ENCODE data around the gene SRGAP3. TPM values are rescaled to one million over a fixed set of nuclear protein-coding genes. Genes with fewer than 3 reads are reported as not detected.

The SRGAP3 gene
- total RNA-seq, 2 experiments from 2014 or later, result 2.8 to 3.2 TPM

- H3K36me3 Mint-ChIP-seq (ENCODE audit: low read depth), result no peaks in the 10 kb centered on the region
- H3K4me1 Mint-ChIP-seq (ENCODE audit: low read depth), result no peaks in the 10 kb centered on the region
- ATAC-seq (ENCODE audit: poor library complexity) (no peak), DNase-seq (no peak)
- intact Hi-C loops (cut with DNase I, micrococcal nuclease), result no loop called here
- Histone ChIP-seq H3K36me3 (ENCODE audit: insufficient read depth, low read length) (no peaks in the 10 kb centered on the region), H3K27ac (ENCODE audit: low read depth in 1 of 2, low read length in 2 of 2) (no peak overlapping the region), H3K9me3 (ENCODE audit: control insufficient read depth in 1 of 2, insufficient read depth in 1 of 2, low read length in 2 of 2) (no peaks in the 10 kb centered on the region), H3K27me3 (ENCODE audit: control insufficient read depth in 1 of 2, insufficient read depth in 2 of 2, low read length in 2 of 2) (no peaks in the 10 kb centered on the region), H3K4me1 (ENCODE audit: insufficient read depth, low read length) (no peaks in the 10 kb centered on the region), H3K4me3 (ENCODE audit: low read length) (no peak overlapping the region)
- no peak overlapping the region for H3K4me3 Mint-ChIP-seq
- H3K27me3 Mint-ChIP-seq, result no peaks in the 10 kb centered on the region
- no peak overlapping the region for H3K27ac Mint-ChIP-seq
- CTCF ChIA-PET, result no interaction called here
- no peaks in the 10 kb centered on the region for H3K9me3 Mint-ChIP-seq
- POLR2A ChIA-PET, result no interaction called here
- no peak for TF ChIP-seq CTCF (IDR thresholded peaks at IDR 0.05)
Measured at GRCh38 chr3:9278085-9278484, 28.6 kb upstream of the SRGAP3 start.

DNA sequence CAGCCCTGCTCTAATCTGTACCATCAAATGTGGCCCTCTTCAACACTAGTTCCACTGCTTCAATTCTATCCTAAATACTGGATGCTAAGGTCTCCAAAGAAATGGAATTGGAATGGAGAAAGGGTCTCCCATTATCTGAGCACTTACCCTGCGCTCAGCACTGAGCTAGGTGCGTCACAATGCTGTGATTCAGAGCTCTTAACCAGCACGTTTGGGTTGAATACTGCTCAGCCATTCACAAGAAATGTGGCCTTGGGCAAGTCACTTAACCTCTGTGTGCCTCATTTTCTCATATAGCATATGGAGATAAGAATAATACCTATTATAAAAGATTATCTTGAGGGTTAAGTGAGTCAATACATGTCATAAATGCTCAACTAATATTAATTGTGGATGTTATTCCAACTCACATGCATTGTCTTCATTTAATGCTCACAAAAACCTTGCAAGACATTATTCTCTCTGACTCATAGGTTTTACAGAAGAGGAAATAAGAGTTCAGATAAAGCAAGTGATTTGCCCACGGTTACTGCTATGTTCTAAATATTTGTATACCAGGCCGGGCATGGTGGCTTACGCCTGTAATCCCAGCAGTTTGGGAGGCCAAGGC is 27.4 kb upstream of the SRGAP3 start:
- Mint-ChIP-seq H3K27ac (no peak overlapping the region), H3K4me3 (no peak overlapping the region), H3K9me3 (no peaks in the 10 kb centered on the region), H3K27me3 (no peaks in the 10 kb centered on the region), H3K36me3 (ENCODE audit: low read depth) (no peaks in the 10 kb centered on the region), H3K4me1 (ENCODE audit: low read depth) (no peaks in the 10 kb centered on the region)
- Histone ChIP-seq H3K36me3 (ENCODE audit: insufficient read depth, low read length) (no peaks in the 10 kb centered on the region), H3K27me3 (ENCODE audit: control insufficient read depth in 1 of 2, insufficient read depth in 2 of 2, low read length in 2 of 2) (no peaks in the 10 kb centered on the region), H3K27ac (ENCODE audit: low read depth in 1 of 2, low read length in 2 of 2) (no peak overlapping the region), H3K4me3 (ENCODE audit: low read length) (no peak overlapping the region), H3K9me3 (ENCODE audit: control insufficient read depth in 1 of 2, insufficient read depth in 1 of 2, low read length in 2 of 2) (no peaks in the 10 kb centered on the region), H3K4me1 (ENCODE audit: insufficient read depth, low read length) (no peaks in the 10 kb centered on the region)
- ATAC-seq (ENCODE audit: poor library complexity), result no peak
- intact Hi-C loops (cut with DNase I, micrococcal nuclease), result no loop called here
- ChIA-PET CTCF (no interaction called here), POLR2A (no interaction called here)
- DNase-seq, result no peak
- no peak for TF ChIP-seq CTCF (IDR thresholded peaks at IDR 0.05)

- POLR2A ChIA-PET, result no interaction called here
- Histone ChIP-seq H3K4me1 (ENCODE audit: insufficient read depth, low read length) (no peaks in the 10 kb centered on the region), H3K27me3 (ENCODE audit: control insufficient read depth in 1 of 2, insufficient read depth in 2 of 2, low read length in 2 of 2) (no peaks in the 10 kb centered on the region), H3K27ac (ENCODE audit: low read depth in 1 of 2, low read length in 2 of 2) (no peak overlapping the region), H3K4me3 (ENCODE audit: low read length) (no peak overlapping the region), H3K9me3 (ENCODE audit: control insufficient read depth in 1 of 2, insufficient read depth in 1 of 2, low read length in 2 of 2) (no peaks in the 10 kb centered on the region), H3K36me3 (ENCODE audit: insufficient read depth, low read length) (no peaks in the 10 kb centered on the region)
- H3K36me3 Mint-ChIP-seq (ENCODE audit: low read depth), result no peaks in the 10 kb centered on the region
- CTCF ChIA-PET, result no interaction called here
- intact Hi-C loops (cut with DNase I, micrococcal nuclease), result no loop called here
- H3K9me3 Mint-ChIP-seq, result no peaks in the 10 kb centered on the region
- H3K4me1 Mint-ChIP-seq (ENCODE audit: low read depth), result no peaks in the 10 kb centered on the region
- no peak for ATAC-seq (ENCODE audit: poor library complexity)
- no peaks in the 10 kb centered on the region for H3K27me3 Mint-ChIP-seq
- DNase-seq, result no peak
- no peak for TF ChIP-seq CTCF (IDR thresholded peaks at IDR 0.05)
- H3K4me3 Mint-ChIP-seq, result no peak overlapping the region
- H3K27ac Mint-ChIP-seq, result no peak overlapping the region
Measured at GRCh38 chr3:9271903-9272302, 22.5 kb upstream of the SRGAP3 start.
